VCaP (cell line): ENCODE measurements around the gene RPUSD1.
"Not testable (repeated sequence)": the region's sequence is repeated elsewhere in the genome, so short reads cannot be mapped to it uniquely, and the experiment has no call there.

Source experiments
- H3K27ac ChIP-seq: fragments of 450-650 bp; 2 replicates; pipeline ENCODE4 v1.5.1; 2017
- CTCF ChIP-seq: fragments of 450-650 bp; conservative IDR thresholded peaks from 2 replicates; pipeline ENCODE4 v1.5.1; 2017; ENCODE audit warnings: mild to moderate bottlenecking, moderate library complexity

Gene RPUSD1

GRCh38 chr16:761625-762513 lies 26.3 kb downstream of the RPUSD1 start:
- H3K27ac ChIP-seq, result no peak overlapping the region
- no peak for TF ChIP-seq CTCF

- no peak within 1 kb of the TSS for H3K27ac ChIP-seq
Measured at GRCh38 chr16:760545-761343, 27.4 kb downstream of the RPUSD1 start, which contains the start of gene MSLN. Gene MSLN, plus strand, starts transcription at chr16:760734. Its CDS starts 1,947 bp downstream, at chr16:762681.

GRCh38 chr16:760065-760464 lies 28.1 kb downstream of the RPUSD1 start:
- H3K27ac ChIP-seq, result no peak overlapping the region
- TF ChIP-seq CTCF, result no peak

More at GRCh38 chr16:760545-761343, 27.4 kb downstream of the RPUSD1 start, which contains the start of gene MSLN:
- TF ChIP-seq CTCF, result no peak

- no peak for TF ChIP-seq CTCF
- H3K27ac ChIP-seq, result no peak overlapping the region
Measured at GRCh38 chr16:759110-759910, 28.9 kb downstream of the RPUSD1 start.

GRCh38 chr16:756428-756827 lies 31.8 kb downstream of the RPUSD1 start:
- TF ChIP-seq CTCF, result no peak

GRCh38 chr16:754656-755055 lies 33.5 kb downstream of the RPUSD1 start:
- no peak for TF ChIP-seq CTCF
- H3K27ac ChIP-seq, result no peak overlapping the region

More at GRCh38 chr16:756428-756827, 31.8 kb downstream of the RPUSD1 start:
- no peak overlapping the region for H3K27ac ChIP-seq

- not testable (repeated sequence) for H3K27ac ChIP-seq
Measured at GRCh38 chr16:754121-754607, 34.0 kb downstream of the RPUSD1 start.
